BE2C (cell line): ENCODE data around the gene CCND3. TPM values are rescaled to one million over a fixed set of nuclear protein-coding genes. Genes with fewer than 3 reads are reported as not detected.

Experiments
- DNase-seq: peaks from one replicate; pipeline ENCODE4 v3.0.0-alpha.2; 2020
- H3K27me3 ChIP-seq: fragments of 250-450 bp; sonication (Bioruptor Pico); 2 replicates; pipeline ENCODE4 v1.5.1; 2020; ENCODE audit warnings: mild to moderate bottlenecking
- H3K36me3 ChIP-seq: fragments of 250-450 bp; sonication (Bioruptor Pico); 2 replicates; pipeline ENCODE4 v1.5.1; 2020; ENCODE audit warnings: mild to moderate bottlenecking
- H3K4me1 ChIP-seq: fragments of 250-450 bp; sonication (Bioruptor Pico); 2 replicates; pipeline ENCODE4 v1.5.1; 2020
- H3K4me3 ChIP-seq: 2 replicates; pipeline ENCODE4 v1.5.1; 2011; ENCODE audit warnings: low read depth, low read length
- H3K9me3 ChIP-seq: fragments of 250-450 bp; sonication (Bioruptor Pico); 2 replicates; pipeline ENCODE4 v1.5.1; 2020
- CTCF ChIP-seq: IDR thresholded peaks from 2 replicates; pipeline ENCODE4 v1.5.1; 2012; ENCODE audit warnings: mild to moderate bottlenecking, low read depth, low read length
- polyA plus RNA-seq: library from polyadenylated mRNA; unstranded; fragments of >200 nt; gene quantifications from one replicate; pipeline ENCODE4 v1.2.1, GENCODE V29; 2012; ENCODE audit warnings: low read depth, missing spikeins; ENCODE audit not compliant: insufficient read length, insufficient read depth

Gene CCND3
- 44.1 TPM for polyA plus RNA-seq

DNA sequence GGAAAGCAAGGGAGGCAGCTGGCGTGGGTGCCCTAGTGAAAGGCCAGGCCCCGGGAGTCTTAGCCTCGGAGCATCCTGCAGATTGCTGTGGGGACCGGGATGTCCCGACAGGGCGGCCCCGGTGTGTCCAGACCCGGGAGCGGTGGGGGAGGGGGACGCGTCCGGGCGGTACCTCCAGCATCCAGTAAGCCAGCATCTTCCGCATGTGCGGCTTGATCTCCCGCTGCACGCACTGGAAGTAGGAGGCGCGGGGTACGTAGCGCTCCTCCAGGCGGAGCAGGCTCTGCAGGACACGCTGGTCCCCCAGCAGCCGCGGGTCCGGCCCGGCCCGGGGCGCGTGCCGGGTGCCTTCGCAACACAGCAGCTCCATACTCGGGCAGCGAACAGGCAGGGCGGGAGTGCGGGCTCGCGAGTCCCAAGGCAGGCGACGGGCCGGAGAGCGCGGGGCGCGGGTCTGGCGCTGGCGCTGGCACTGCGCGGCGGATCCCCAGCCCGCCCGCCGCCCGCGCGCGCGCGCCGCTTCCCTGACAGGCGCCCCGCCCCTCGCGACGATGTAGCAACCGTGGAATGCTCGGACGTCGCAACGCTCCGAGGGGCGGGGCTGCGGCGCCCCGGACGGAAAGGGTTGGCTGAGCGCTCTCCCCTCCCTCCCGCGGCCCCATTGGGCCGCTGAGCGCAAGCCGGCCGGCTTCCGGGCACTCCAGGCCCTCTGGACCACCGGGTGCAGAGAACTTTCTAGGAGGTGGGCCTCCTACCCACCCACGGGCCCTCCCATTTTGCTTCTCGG, at the start of gene CCND3:
Gene CCND3, minus strand, starts transcription at position 529 of the 787 bp plus-strand sequence. Its CDS starts 159 bp downstream, at position 370.
- peak within 1 kb of the TSS; percentile 92 for H3K4me3 ChIP-seq
- DNase-seq: peak; percentile 96
- H3K36me3 ChIP-seq: no peaks in the 10 kb centered on the region; the same call in 1 of the 2 replicates
- no peaks in the 10 kb centered on the region for H3K9me3 ChIP-seq
- no peak for TF ChIP-seq CTCF
- no peaks in the 10 kb centered on the region for H3K27me3 ChIP-seq
- no peaks in the 10 kb centered on the region for H3K4me1 ChIP-seq

- DNase-seq: no peak
- no peaks in the 10 kb centered on the region for H3K9me3 ChIP-seq
- no peak overlapping the region for H3K4me3 ChIP-seq
- no peaks in the 10 kb centered on the region for H3K4me1 ChIP-seq
- TF ChIP-seq CTCF: no peak
- H3K27me3 ChIP-seq: peaks cover 4% of the 10 kb centered on the region; the same call in 1 of the 2 replicates
- no peaks in the 10 kb centered on the region for H3K36me3 ChIP-seq
These were observed 44.7 kb upstream of the CCND3 start for GRCh38 chr6:41986339-41986738.

GRCh38 chr6:41984623-41985022, 43.0 kb upstream of the CCND3 start:
- DNase-seq: no peak
- no peaks in the 10 kb centered on the region for H3K4me1 ChIP-seq
- no peaks in the 10 kb centered on the region for H3K36me3 ChIP-seq
- H3K9me3 ChIP-seq: no peaks in the 10 kb centered on the region
- H3K27me3 ChIP-seq: peaks cover 4% of the 10 kb centered on the region; the same call in 1 of the 2 replicates
- no peak overlapping the region for H3K4me3 ChIP-seq
- no peak for TF ChIP-seq CTCF

DNA sequence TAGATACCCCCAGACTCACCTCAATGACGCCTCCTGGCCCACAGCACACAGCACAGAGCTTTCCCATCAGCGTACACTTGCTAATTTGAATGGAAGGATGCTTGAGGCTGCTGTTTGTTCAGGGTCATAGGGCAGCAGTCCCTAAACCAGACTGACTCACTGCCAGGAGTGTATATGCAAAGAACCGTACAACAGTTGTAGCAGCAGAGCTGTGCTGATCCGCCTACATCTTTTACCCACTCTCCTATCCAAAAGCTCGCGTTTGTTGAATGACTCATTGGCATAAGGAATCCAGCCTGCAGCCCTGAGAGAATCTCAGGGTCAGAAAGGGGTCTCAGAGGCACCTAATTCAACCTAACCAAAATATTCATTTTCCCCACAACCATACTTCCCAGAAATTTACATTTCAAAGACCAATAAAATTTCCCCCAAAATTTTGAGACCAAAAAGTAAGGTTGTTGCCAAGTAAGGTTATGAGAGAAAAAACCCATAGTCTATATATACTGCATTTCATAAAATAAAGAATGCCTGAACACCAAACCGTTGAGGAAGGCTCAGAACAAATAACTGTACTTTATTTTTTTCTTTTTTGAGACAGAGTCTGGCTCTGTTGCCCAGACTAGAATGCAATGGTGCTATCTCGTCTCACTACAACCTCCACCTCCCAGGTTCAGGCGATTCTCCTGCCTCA, 35.3 kb upstream of the CCND3 start:
- DNase-seq: no peak
- Histone ChIP-seq H3K4me1 (no peaks in the 10 kb centered on the region), H3K36me3 (no peaks in the 10 kb centered on the region), H3K9me3 (no peaks in the 10 kb centered on the region), H3K4me3 (no peak overlapping the region), H3K27me3 (no peaks in the 10 kb centered on the region)
- TF ChIP-seq CTCF: no peak

- no peak overlapping the region for H3K4me3 ChIP-seq
- TF ChIP-seq CTCF: no peak
- no peaks in the 10 kb centered on the region for H3K4me1 ChIP-seq
- no peaks in the 10 kb centered on the region for H3K36me3 ChIP-seq
- no peak for DNase-seq
- H3K27me3 ChIP-seq: no peaks in the 10 kb centered on the region
- no peaks in the 10 kb centered on the region for H3K9me3 ChIP-seq
These were observed 33.7 kb upstream of the CCND3 start for GRCh38 chr6:41975276-41975675.
